GM19023 (cell line): Measurements from ENCODE around the gene ETS2.

ENCODE experiments used
- ATAC-seq: cut with Tn5 transposase; IDR thresholded peaks from one replicate; pipeline ENCODE4 v1.9.1; 2021; ENCODE audit warnings: mild to moderate bottlenecking, moderate library complexity; ENCODE audit not compliant: unreplicated experiment

Gene ETS2

DNA sequence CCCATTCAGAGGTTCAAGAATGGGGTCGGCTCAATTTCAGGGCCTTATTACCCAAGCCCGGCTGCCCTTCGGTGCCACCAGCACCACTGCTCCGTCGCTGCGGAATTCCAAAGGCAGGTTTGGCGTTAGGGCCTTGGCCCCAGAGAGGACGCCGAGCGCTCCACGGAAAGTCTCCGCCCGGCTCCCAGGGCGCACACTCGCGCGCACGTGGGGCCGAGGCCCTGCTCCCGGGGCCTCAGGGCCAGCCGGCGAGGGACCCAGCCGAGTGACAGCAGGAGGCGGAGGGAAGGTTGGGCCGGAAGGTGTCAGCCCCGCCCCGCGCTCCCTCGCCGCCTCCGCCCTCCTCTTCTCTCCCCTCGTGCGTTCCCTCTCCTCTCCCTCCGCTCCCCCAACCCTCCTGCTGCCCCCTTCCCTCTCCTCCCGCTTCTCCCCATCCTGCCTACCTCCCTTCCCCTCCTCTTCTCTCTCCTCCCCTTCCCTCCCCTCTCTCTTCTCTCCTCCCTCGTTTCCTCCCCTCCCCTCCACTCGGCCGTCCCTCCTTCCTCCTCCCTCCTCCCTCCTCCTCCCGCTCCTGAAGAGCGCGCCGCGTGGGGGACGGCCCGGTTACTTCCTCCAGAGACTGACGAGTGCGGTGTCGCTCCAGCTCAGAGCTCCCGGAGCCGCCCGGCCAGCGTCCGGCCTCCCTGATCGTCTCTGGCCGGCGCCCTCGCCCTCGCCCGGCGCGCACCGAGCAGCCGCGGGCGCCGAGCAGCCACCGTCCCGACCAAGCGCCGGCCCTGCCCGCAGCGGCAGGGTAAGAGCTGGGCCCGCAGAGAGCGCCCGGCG, at the start of gene ETS2:
ETS2 (plus strand) TSS at position 602 of the 825 bp plus-strand sequence. CDS start 4,106 bp downstream, outside the sequence.
- ATAC-seq, result peak; percentile 61

DNA sequence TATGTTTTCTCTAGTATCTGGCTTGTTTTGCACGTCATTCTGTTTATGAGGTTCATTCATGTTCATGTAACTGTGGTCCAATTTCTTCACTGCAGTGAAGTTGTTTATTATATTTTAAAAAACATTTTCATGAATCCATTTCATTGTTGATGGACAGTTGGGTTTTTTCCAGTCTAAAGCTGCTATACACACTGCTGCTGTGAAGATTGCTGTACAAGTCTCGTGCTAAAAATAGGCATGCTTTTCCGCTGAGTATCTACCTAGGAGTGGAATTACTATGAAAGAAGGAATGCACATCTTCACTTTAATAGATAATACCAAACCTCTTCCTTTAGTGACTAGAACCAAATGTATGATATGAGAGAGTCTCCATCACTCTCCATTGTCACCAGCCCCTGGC, 49.0 kb upstream of the ETS2 start:
- no peak for ATAC-seq

GRCh38 chr21:38758501-38759214, 47.1 kb upstream of the ETS2 start:
- ATAC-seq, result no peak

DNA sequence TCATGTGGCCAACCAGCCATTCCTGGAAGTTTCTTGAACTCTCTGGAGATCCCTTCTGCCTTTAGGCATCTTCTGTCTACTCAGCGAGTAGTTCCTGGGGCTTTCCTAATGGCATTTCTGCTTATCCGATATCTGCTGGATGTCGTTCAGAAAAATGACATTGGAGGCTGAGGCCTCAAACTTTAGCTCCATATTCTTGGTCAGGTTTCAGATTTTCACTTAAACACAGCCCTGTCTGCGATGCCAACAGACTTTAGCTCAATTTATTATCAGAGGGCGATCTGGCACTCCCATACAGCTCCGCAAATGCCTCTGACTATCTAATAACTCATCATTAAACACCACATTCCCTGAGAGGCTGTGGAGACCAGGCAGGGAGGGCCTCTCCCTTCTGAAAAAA, 46.3 kb upstream of the ETS2 start:
- ATAC-seq, result no peak

GRCh38 chr21:38760017-38760761, 45.5 kb upstream of the ETS2 start:
- no peak for ATAC-seq

DNA sequence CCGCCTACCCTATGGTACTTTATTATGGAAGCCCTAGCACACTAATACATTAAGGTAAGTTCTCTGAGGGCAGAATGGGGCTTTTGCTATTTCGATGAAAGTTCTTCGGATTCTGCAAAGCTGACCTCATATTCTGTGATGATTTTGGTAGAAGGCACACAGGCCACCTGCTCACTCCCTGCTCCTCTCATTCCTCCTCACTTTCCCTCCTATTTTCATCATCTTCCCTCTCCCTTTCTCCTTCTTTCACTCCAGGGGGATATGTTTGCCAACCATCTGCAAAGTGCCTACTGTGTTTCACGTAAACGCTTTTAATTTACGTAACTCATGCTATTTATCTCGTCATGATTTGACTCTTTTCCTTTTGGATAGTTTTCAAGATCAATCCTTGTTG, 45.0 kb upstream of the ETS2 start:
- no peak for ATAC-seq

DNA sequence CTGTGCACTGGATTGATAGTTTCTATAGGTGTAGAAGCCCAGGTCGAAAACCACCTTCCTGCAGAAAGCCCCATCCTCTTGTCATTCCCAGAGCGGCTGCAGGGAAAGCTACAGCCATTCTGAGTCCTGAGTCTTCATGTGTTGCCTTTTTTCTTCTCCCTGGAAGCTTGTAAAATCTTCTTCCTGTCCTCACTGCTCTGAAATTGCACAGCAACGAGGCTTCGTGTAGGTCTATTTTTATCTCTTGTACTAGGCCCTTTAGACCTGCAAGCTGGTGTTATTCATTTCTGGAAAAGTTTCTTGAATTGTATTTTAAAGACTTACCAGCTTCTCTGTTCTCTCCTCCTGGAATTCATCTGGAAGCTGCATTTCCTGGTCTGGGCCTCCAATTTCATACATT, 44.2 kb upstream of the ETS2 start:
- no peak for ATAC-seq

DNA sequence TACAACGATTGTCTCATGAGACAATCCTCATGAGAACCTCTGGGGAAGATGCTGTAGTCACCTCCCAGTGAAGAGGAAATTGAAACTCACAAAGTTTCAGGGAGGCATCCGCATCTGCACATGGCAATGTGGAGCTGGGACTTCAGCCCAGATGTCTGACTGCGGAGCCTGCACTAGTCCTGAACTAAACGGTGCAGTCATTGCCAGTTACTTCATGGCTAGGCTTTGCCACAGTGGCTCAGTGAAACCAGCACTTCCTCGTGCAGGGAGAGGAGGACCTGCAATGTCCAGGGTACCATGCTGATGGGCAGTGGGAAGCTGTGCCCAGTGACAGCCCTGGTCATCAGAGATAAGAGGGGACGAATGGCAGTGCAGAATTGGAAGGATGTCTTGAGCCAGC, 40.7 kb upstream of the ETS2 start:
- ATAC-seq, result no peak

- ATAC-seq, result peak; percentile 95
Observed at GRCh38 chr21:38766987-38767722, 38.6 kb upstream of the ETS2 start.

- ATAC-seq, result no peak
Observed at GRCh38 chr21:38768471-38769063, 37.2 kb upstream of the ETS2 start.

GRCh38 chr21:38769191-38769780, 36.4 kb upstream of the ETS2 start:
- no peak for ATAC-seq

GRCh38 chr21:38770660-38771059, 35.1 kb upstream of the ETS2 start:
- no peak for ATAC-seq

DNA sequence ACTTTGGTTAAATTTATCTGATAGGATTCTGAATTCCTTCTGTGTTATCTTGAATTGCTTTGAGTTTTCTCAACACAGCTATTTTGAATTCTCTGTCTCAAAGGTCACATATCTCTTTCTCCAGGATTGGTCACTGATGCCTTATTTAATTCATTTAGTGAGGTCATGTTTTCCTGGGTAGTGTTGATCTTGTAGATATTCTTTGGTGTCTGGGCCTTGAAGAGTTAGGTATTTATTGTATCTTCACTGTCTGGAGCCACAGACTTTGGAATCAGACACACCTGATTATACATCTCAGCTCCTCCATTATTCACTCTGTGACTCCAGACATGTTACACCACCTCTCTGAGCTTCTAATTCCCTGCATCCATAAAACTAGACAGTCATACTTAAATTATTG, 34.2 kb upstream of the ETS2 start:
- no peak for ATAC-seq

GRCh38 chr21:38772646-38773045, 33.1 kb upstream of the ETS2 start:
- no peak for ATAC-seq

- no peak for ATAC-seq
Observed at GRCh38 chr21:38773099-38774061, 32.3 kb upstream of the ETS2 start.

- ATAC-seq, result no peak
Observed at GRCh38 chr21:38774152-38774551, 31.6 kb upstream of the ETS2 start.

- no peak for ATAC-seq
Observed at GRCh38 chr21:38774586-38775285, 31.0 kb upstream of the ETS2 start.

DNA sequence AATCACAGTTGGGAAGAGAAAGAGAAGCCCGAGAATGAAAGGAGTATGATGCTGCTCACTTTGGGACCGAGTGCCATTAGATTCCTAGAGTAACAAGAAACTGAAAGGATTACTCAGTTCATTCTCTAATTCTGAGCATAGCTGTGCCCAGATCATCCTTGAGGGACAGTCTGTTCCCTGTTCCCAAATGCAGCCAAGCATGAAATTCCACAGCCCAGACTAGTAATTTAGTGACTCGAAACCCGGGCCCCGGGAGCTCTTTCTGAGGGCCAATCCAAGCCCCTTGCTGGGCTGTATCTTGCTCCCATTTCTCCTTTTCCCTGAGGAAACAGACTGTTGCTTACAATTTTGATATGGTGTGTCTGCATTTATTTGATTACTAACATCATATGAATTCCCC, 30.0 kb upstream of the ETS2 start:
- no peak for ATAC-seq
